C4-2B (cell line): Measurements from ENCODE around the gene NEDD4L.

Source experiments
- ZFX ChIP-seq: fragments of 450-650 bp; IDR thresholded peaks from 2 replicates; pipeline ENCODE4 v1.6.1; 2017
- TF ChIP-seq, protein P1 (sequence below): fragments of 450-650 bp; conservative IDR thresholded peaks from 2 replicates; pipeline ENCODE4 v1.5.1; 2017; ENCODE audit warnings: mild to moderate bottlenecking

DNA sequence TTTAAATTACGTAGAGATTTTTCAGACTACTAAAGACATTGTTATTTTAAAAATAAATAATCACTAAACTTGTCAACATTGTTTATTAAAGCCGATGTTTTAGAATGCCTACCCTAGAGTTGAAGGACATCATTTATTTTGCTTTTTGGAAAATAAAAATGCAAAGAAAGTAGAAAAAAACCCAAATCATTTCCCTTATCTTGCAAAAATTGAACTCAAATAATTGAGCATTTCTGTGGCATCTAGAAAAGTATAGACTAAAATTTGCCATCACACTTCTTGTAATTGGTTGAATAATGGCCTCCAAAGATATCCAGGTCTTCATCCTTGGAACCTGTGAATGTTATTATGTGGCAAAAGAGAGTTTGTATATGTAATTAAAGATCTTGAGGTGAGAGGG lies 9.7 kb upstream of the NEDD4L start:
- TF ChIP-seq, protein P1, sequence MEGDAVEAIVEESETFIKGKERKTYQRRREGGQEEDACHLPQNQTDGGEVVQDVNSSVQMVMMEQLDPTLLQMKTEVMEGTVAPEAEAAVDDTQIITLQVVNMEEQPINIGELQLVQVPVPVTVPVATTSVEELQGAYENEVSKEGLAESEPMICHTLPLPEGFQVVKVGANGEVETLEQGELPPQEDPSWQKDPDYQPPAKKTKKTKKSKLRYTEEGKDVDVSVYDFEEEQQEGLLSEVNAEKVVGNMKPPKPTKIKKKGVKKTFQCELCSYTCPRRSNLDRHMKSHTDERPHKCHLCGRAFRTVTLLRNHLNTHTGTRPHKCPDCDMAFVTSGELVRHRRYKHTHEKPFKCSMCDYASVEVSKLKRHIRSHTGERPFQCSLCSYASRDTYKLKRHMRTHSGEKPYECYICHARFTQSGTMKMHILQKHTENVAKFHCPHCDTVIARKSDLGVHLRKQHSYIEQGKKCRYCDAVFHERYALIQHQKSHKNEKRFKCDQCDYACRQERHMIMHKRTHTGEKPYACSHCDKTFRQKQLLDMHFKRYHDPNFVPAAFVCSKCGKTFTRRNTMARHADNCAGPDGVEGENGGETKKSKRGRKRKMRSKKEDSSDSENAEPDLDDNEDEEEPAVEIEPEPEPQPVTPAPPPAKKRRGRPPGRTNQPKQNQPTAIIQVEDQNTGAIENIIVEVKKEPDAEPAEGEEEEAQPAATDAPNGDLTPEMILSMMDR: no peak
- TF ChIP-seq ZFX: no peak
